G401 (cell line): ENCODE results near the gene C1GALT1C1. TPM values are rescaled to one million over a fixed set of nuclear protein-coding genes. Genes with fewer than 3 reads are reported as not detected.
A peak's percentile ranks its signal among the peaks of the same experiment; 100 is the strongest.

Experiments used
- DNase-seq: peaks from one replicate; pipeline ENCODE4 v3.0.0-alpha.2; 2015; ENCODE audit warnings: low spot score
- in situ Hi-C: cut with HindIII; loops from 2 replicates; pipeline ENCODE4 v1.10.0; 2016; ENCODE audit warnings: low sequenced_read_pairs, mixed read lengths
- total RNA-seq: library from RNA; depleted of rRNA; stranded (reverse); fragments of >200 nt; shearing (Covaris generic); gene quantifications from 2 replicates; pipeline ENCODE4 v1.2.3, GENCODE V29; 2014; rRNA removed

C1GALT1C1 gene
- total RNA-seq, 1 experiment from 2014 or later: 21.4 TPM

DNA sequence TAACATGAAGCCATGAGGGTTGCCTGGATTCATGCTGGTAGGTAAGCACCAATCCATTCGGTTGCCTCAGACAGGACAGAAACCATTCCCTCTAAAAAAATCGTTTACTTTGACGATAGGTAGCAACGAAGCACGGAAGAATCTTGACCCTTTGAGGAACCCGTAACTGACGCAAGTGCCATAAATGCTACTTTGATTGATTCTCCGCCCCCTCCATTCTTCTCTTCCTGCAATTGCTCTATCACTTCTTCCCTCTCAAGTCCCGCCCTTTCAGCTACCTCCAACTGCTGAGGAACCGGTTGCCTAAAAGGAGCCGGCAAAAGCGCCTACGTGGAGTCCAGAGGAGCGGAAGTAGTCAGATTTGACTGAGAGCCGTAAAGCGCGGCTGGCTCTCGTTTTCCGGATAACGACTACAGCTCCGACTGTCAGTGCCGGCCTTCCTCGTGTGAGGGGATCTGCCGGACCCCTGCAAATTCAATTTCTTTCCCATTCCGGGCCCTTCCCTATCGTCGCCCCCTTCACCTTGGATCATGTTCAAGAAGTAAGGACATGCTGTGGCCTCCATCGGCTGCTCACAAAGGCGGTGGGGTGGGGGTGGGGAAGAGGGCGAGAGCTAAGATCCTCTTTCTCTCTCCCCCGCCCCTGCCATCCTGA, 26.0 kb downstream of the C1GALT1C1 start, which contains the start of gene MCTS1:
Gene MCTS1, plus strand, starts transcription at position 395 of the 654 bp plus-strand sequence. Its CDS starts 136 bp downstream, at position 531.
- in situ Hi-C loops: no loop called here
- DNase-seq: peak; percentile 95

DNA sequence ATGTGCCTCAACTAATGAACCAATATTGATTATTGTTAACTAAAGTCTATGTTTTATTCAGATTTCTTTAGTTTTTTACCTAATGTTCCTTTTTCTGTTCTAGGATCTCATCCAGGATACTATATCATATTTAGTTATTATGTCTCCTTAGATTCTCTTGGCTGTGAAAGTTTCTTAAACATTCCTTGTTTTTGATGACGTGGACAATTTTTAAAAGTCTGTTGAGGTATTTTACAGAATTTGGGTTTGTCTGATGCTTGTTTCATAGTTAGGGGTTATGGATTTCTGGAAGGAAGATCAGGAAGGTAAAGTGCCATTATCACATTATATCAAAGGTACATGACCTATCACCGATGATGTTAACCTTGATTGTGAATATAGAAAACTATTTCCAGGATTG, 44.2 kb downstream of the C1GALT1C1 start:
- DNase-seq: no peak
- in situ Hi-C loops: no loop called here

Other genes with a start within 250 kb of the C1GALT1C1 start
- 50.5 and 62.6 TPM in 2 replicates for gene LAMP2, start 160.8 kb downstream of the C1GALT1C1 start, total RNA-seq
- 18.8 and 21.3 TPM in 2 replicates for gene CUL4B, start 69.1 kb downstream of the C1GALT1C1 start, total RNA-seq
- gene MCTS1, start 26.0 kb downstream of the C1GALT1C1 start, total RNA-seq: 60.0 and 72.6 TPM in 2 replicates
- gene CT47B1, start 245.8 kb upstream of the C1GALT1C1 start, total RNA-seq: not detected in 2 replicates